OCI-LY7 (cell line): Measurements from ENCODE around the gene RAD9A. TPM values are rescaled to one million over a fixed set of nuclear protein-coding genes. Genes with fewer than 3 reads are reported as not detected.

Source experiments
- BruUV-seq: library from RNA; stranded (reverse); fragments of 400-500 nt; replicated peaks from 2 replicates; lab custom pipeline; 2021; lab: Mats Ljungman, UMichigan
- CTCF ChIA-PET: fragments of 300-600 bp; sonication (Branson Sonifier 250); formaldehyde crosslinking; loops from one replicate; lab custom pipeline; 2022; ENCODE audit warnings: antibody characterized with exemption; ENCODE audit not compliant: unreplicated experiment; lab: Charles Lee
- POLR2A ChIA-PET: fragments of 300-600 bp; sonication (Branson Sonifier 250); formaldehyde crosslinking; loops from one replicate; lab custom pipeline; 2022; ENCODE audit warnings: antibody characterized with exemption; lab: Charles Lee
- DNase-seq: peaks from one replicate; pipeline ENCODE4 v3.0.0-alpha.2; 2015; ENCODE audit warnings: low spot score
- H2AFZ ChIP-seq: fragments of 200-600 bp; sonication (generic), shearing (Covaris generic); 2 replicates; pipeline ENCODE4 v1.6.1; 2014; ENCODE audit warnings: mild to moderate bottlenecking, antibody characterized with exemption, low read length, moderate library complexity
- H3K27ac ChIP-seq: fragments of 200-600 bp; sonication (generic); 2 replicates; pipeline ENCODE4 v1.5.1; 2014; ENCODE audit warnings: mixed run types, low read depth, mild to moderate bottlenecking, moderate library complexity, low read length, inconsistent platforms; ENCODE audit not compliant: poor library complexity, severe bottlenecking
- H3K36me3 ChIP-seq: fragments of 200-600 bp; sonication (generic); 2 replicates; pipeline ENCODE4 v1.6.1; 2014; ENCODE audit warnings: mild to moderate bottlenecking, antibody characterized with exemption, low read length, moderate library complexity, mixed read lengths; ENCODE audit not compliant: insufficient read depth
- H3K4me1 ChIP-seq: fragments of 200-600 bp; sonication (generic); 2 replicates; pipeline ENCODE4 v1.5.1; 2014; ENCODE audit warnings: mild to moderate bottlenecking, low read length; ENCODE audit not compliant: insufficient read depth, poor library complexity, severe bottlenecking
- H3K4me2 ChIP-seq: fragments of 200-600 bp; sonication (generic); 2 replicates; pipeline ENCODE4 v1.6.1; 2014; ENCODE audit warnings: mild to moderate bottlenecking, low read length
- H3K4me3 ChIP-seq: fragments of 200-600 bp; sonication (generic); 2 replicates; pipeline ENCODE4 v1.5.1; 2014; ENCODE audit warnings: mild to moderate bottlenecking, low read depth, low read length; ENCODE audit not compliant: poor library complexity, severe bottlenecking
- H3K79me2 ChIP-seq: fragments of 200-600 bp; sonication (generic); 2 replicates; pipeline ENCODE4 v1.6.1; 2016; ENCODE audit warnings: low read depth, mild to moderate bottlenecking, low read length, moderate library complexity, mixed read lengths; ENCODE audit not compliant: insufficient read depth
- H3K9me2 ChIP-seq: fragments of 200-600 bp; sonication (generic); 2 replicates; pipeline ENCODE4 v1.6.1; 2016; ENCODE audit warnings: mild to moderate bottlenecking, low read length, mixed read lengths; ENCODE audit not compliant: insufficient read depth
- H3K9me3 ChIP-seq: fragments of 200-600 bp; sonication (generic); 2 replicates; pipeline ENCODE4 v1.6.1; 2014; ENCODE audit warnings: mild to moderate bottlenecking, mixed run types, low read length, mixed read lengths
- H4K20me1 ChIP-seq: fragments of 200-600 bp; sonication (generic); 2 replicates; pipeline ENCODE4 v1.6.1; 2014; ENCODE audit warnings: mild to moderate bottlenecking, antibody characterized with exemption, low read length, moderate library complexity, mixed read lengths; ENCODE audit not compliant: insufficient read depth
- EZH2phosphoT487 ChIP-seq: fragments of 200-600 bp; sonication (generic); IDR thresholded peaks from 2 replicates; pipeline ENCODE4 v1.6.1; 2018; ENCODE audit warnings: low read depth, borderline replicate concordance, mild to moderate bottlenecking, mixed run types, antibody characterized with exemption, low read length, moderate library complexity, mixed read lengths
- intact Hi-C: fragments of 100-400 bp; cut with micrococcal nuclease; formaldehyde crosslinking; loops from one replicate; pipeline ENCODE4 v1.10.0; 2022; ENCODE audit not compliant: unreplicated experiment
- total RNA-seq, 2 experiments: library from RNA; depleted of rRNA in 1 of 2; stranded (reverse); fragments of >200 nt in 1 of 2; shearing (Covaris generic) in 1 of 2; gene quantifications; 2 replicates each; pipeline ENCODE4 v1.2.3, GENCODE V29; 2014 to 2022
- TF ChIP-seq, protein P1 (sequence below): fragments of 200-600 bp; sonication (generic); conservative IDR thresholded peaks from 2 replicates; pipeline ENCODE4 v1.5.1; 2014; ENCODE audit warnings: mild to moderate bottlenecking, antibody characterized with exemption, low read length, moderate library complexity, mixed read lengths

Gene RAD9A
- total RNA-seq, 2 experiments from 2014 or later: 51.0 to 62.2 TPM

DNA sequence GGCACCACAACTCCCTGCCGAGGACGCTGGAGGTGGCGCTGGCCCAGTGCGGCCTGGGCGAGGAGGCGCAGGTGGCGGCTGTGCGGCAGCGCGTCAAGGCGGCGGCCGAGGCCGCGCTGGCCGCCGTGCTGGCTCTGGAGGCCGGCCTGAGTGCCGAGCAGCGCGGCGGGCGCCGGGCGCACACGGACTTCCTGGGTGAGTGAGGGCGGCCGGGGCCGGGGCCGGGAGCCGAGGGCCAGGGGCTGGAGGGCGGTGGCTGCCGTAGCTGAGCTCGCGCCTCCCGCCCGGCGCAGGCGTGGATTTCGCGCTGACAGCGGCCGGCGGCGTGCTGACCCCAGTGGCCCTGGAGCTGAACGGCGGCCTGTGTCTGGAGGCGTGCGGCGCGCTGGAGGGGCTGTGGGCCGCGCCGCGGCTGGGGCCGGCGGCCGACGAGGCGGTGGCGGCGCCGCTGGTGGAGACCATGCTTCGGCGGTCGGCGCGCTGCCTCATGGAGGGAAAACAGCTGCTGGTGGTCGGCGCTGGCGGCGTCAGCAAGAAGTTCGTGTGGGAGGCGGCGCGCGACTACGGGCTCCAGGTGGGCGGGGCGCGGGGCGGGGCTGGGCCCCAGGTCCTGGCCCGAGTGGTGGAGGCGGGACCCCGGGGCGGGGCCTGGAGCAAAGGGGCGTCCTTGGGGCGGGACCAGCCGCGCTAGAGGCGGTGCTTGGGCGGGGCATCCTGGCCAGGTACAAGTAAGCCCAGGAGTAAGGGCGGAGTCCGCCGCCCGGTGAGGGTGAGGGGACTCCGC, 29.1 kb downstream of the RAD9A start:
- no TSS peak for BruUV-seq
- H3K36me3 ChIP-seq: no peaks in the 10 kb centered on the region
- DNase-seq: peak; percentile 95
- no peaks in the 10 kb centered on the region for H3K79me2 ChIP-seq
- peak overlapping the region; percentile 79 for H3K4me2 ChIP-seq
- H4K20me1 ChIP-seq: no peaks in the 10 kb centered on the region
- no peak for TF ChIP-seq EZH2phosphoT487
- TF ChIP-seq, protein P1, sequence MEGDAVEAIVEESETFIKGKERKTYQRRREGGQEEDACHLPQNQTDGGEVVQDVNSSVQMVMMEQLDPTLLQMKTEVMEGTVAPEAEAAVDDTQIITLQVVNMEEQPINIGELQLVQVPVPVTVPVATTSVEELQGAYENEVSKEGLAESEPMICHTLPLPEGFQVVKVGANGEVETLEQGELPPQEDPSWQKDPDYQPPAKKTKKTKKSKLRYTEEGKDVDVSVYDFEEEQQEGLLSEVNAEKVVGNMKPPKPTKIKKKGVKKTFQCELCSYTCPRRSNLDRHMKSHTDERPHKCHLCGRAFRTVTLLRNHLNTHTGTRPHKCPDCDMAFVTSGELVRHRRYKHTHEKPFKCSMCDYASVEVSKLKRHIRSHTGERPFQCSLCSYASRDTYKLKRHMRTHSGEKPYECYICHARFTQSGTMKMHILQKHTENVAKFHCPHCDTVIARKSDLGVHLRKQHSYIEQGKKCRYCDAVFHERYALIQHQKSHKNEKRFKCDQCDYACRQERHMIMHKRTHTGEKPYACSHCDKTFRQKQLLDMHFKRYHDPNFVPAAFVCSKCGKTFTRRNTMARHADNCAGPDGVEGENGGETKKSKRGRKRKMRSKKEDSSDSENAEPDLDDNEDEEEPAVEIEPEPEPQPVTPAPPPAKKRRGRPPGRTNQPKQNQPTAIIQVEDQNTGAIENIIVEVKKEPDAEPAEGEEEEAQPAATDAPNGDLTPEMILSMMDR: no peak
- peak overlapping the region; percentile 50; the same call in 1 of the 2 replicates for H2AFZ ChIP-seq
- peak overlapping the region; percentile 68 for H3K4me3 ChIP-seq
- H3K9me3 ChIP-seq: no peaks in the 10 kb centered on the region
- H3K9me2 ChIP-seq: no peaks in the 10 kb centered on the region
- CTCF ChIA-PET: interaction anchor here (0.6 to 1.0 kb wide), 2 partner anchors 9 to 14 kb away, joined by 3 to 4 read pairs; no protein-coding TSS in a partner anchor
- peaks cover 50% of the 10 kb centered on the region for H3K4me1 ChIP-seq
- POLR2A ChIA-PET: interaction anchor here (0.6 to 2.1 kb wide), 4 partner anchors 14 to 20 kb away, joined by 3 to 15 read pairs (median 6); partner anchors contain the start of genes PPP1CA, PTPRCAP and TBC1D10C
- intact Hi-C loops: loop anchor here (1.0 to 5.0 kb wide), 2 partner anchors 18 to 86 kb away; partner anchors contain the start of genes CDK2AP2 and PITPNM1
- H3K27ac ChIP-seq: peak overlapping the region; percentile 19

- peak overlapping the region; percentile 69 for H3K4me2 ChIP-seq
- ChIA-PET POLR2A (interaction anchor here (2.1 kb wide), 1 partner anchor 19 kb away, joined by 15 read pairs; the partner anchor contains the start of genes PPP1CA and TBC1D10C), CTCF (interaction anchor here (1.0 kb wide), 1 partner anchor 9 kb away, joined by 4 read pairs; no protein-coding TSS in a partner anchor)
- H3K27ac ChIP-seq: peak overlapping the region; percentile 8
- DNase-seq: no peak
- no peaks in the 10 kb centered on the region for H3K9me2 ChIP-seq
- no peaks in the 10 kb centered on the region for H3K9me3 ChIP-seq
- intact Hi-C loops: loop anchor here (1.0 to 5.0 kb wide), 2 partner anchors 18 to 86 kb away; partner anchors contain the start of genes CDK2AP2 and PITPNM1
- H4K20me1 ChIP-seq: no peaks in the 10 kb centered on the region
- H3K36me3 ChIP-seq: no peaks in the 10 kb centered on the region
- H3K79me2 ChIP-seq: no peaks in the 10 kb centered on the region
- peaks cover 43% of the 10 kb centered on the region for H3K4me1 ChIP-seq
- peak overlapping the region; percentile 68 for H3K4me3 ChIP-seq
- BruUV-seq: no TSS peak
- TF ChIP-seq, protein P1: 0 out of 2 replicates have a peak, but pooled peaks have one; percentile 24
- no peak for TF ChIP-seq EZH2phosphoT487
- H2AFZ ChIP-seq: peak overlapping the region; percentile 50; the same call in 1 of the 2 replicates
Measured at GRCh38 chr11:67421430-67422031, 29.7 kb downstream of the RAD9A start.
